Ascending aorta (tissue), 2 donors: ENCODE results near the gene CREB5. TPM values are rescaled to one million over a fixed set of nuclear protein-coding genes. Genes with fewer than 3 reads are reported as not detected.

Source experiments
- DNase-seq, 2 donors: peaks; one replicate each; pipeline ENCODE4 v3.0.0-alpha.2; 2019; ENCODE audit warnings: low spot score in 2 of 2
- H3K27ac ChIP-seq, 2 donors: fragments of 200-600 bp; sonication (generic); one replicate each; pipeline ENCODE4 v1.5.1; 2016 to 2017; ENCODE audit warnings: mild to moderate bottlenecking in 1 of 2
- H3K27me3 ChIP-seq: fragments of 200-600 bp; sonication (generic); one replicate; pipeline ENCODE4 v1.5.1; 2017
- H3K36me3 ChIP-seq, 2 donors: fragments of 200-600 bp; sonication (generic); one replicate each; pipeline ENCODE4 v1.5.1; 2016
- H3K4me1 ChIP-seq, 2 donors: fragments of 200-600 bp; sonication (generic); one replicate each; pipeline ENCODE4 v1.5.1; 2016 to 2017; ENCODE audit warnings: mild to moderate bottlenecking in 1 of 2
- H3K4me3 ChIP-seq, 2 donors: fragments of 200-600 bp; sonication (generic); one replicate each; pipeline ENCODE4 v1.5.1; 2016 to 2017; ENCODE audit warnings: mild to moderate bottlenecking in 1 of 2
- H3K9me3 ChIP-seq, 2 donors: fragments of 200-600 bp; sonication (generic); one replicate each; pipeline ENCODE4 v1.5.1; 2016
- CTCF ChIP-seq, 3 experiments: fragments of 200-600 bp in 2 of 3; fragments of 450-650 bp in 1 of 3; sonication (generic) in 2 of 3; IDR thresholded peaks; one replicate each; pipeline ENCODE4 v1.5.1; 2016 to 2019; ENCODE audit warnings: antibody characterized with exemption in 3 of 3, mild to moderate bottlenecking in 1 of 3, moderate library complexity in 1 of 3
- intact Hi-C: fragments of 100-400 bp; cut with DNase I; formaldehyde crosslinking; loops from one replicate; pipeline ENCODE4 v1.15.1; 2023
- total RNA-seq: library from RNA; depleted of rRNA; stranded (reverse); fragments of >200 nt; gene quantifications from one replicate; pipeline ENCODE4 v1.1.0, GENCODE V29; 2016

Gene CREB5
- total RNA-seq, 1 donor from 2014 or later: 143 TPM

DNA sequence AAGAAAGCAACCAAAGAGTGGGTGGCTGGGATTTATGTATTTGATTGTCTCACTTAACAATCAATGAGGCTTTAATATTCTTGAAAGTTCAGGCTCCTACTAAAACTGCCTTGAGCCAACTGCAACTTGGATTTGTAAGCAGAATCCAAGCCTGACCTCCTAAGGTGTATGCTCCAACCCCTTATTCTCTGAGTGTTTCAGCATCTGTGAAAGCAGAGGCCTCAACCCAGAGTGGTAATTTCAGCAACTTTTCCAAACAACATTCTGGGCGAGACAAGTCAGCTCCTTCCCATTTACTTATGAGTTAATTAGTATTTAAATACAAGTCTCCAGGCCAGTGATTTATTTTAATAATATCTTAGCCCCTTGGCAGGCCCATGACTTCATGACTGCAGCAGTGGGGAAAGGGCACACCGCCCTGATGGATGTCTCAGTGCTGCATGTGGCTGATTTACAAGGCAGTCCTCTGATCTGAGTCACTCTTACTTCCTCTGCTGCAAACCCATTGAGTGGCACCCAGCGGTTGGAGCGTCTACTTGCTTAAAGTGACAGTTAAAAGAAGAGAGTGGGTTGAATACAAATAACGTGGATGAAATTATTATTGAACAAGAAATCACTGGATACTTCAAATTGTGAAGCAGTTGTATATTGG lies 336.7 kb downstream of the CREB5 start:
- no peaks in the 10 kb centered on the region for H3K36me3 ChIP-seq
- no peaks in the 10 kb centered on the region for H3K9me3 ChIP-seq
- intact Hi-C loops: no loop called here
- no peak overlapping the region for H3K27ac ChIP-seq
- H3K27me3 ChIP-seq: no peaks in the 10 kb centered on the region
- no peak overlapping the region for H3K4me3 ChIP-seq
- peak in 1 of 2 donors; percentile 67 for DNase-seq
- TF ChIP-seq CTCF (IDR thresholded peaks at IDR 0.05): no peak
- H3K4me1 ChIP-seq: no peaks in the 10 kb centered on the region

DNA sequence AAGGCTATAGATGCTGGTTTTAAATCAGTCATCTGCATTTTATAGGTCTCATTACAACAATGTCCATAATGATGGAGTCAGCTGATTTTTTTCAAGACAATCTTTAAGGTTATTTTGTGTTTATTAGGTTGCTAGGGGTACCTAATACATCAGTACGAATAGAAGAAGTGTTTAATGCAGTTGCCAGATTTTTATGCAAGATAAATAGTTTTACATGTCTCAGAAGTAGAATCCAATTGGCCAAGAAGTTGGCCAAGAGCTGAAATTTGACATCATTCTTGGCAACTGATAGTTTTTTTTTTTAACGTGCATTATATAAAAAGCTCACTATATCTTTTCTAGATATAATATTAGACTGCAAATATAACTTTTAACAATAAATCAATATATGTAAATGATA lies 337.3 kb downstream of the CREB5 start:
- Histone ChIP-seq H3K4me1 (no peaks in the 10 kb centered on the region), H3K27ac (no peak overlapping the region), H3K4me3 (no peak overlapping the region), H3K27me3 (no peaks in the 10 kb centered on the region), H3K9me3 (no peaks in the 10 kb centered on the region), H3K36me3 (no peaks in the 10 kb centered on the region)
- intact Hi-C loops: no loop called here
- no peak for DNase-seq
- no peak for TF ChIP-seq CTCF (IDR thresholded peaks at IDR 0.05)

DNA sequence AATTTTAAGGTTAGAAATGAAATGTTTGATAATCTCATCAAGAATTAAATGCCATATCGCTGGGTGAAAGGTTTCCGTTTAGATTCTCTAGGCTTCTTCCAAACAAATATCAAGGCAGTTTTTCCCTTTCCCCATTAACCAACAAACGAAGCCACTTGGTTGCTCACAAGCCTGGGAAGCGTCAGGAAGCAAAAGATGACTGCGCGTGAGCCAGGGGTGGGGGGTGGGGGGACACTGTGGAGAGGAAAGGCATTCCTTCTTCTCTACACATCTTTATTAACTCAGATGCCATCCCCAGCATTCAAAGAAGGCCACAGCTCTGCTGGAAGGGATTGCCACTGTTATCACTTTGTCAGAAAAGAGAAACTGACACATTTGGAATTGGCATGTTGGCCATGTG lies 338.7 kb downstream of the CREB5 start:
- no peaks in the 10 kb centered on the region for H3K36me3 ChIP-seq
- DNase-seq: no peak
- no peak overlapping the region for H3K4me3 ChIP-seq
- no peaks in the 10 kb centered on the region for H3K9me3 ChIP-seq
- H3K27ac ChIP-seq: no peak overlapping the region
- H3K4me1 ChIP-seq: no peaks in the 10 kb centered on the region
- intact Hi-C loops: no loop called here
- H3K27me3 ChIP-seq: no peaks in the 10 kb centered on the region
- no peak for TF ChIP-seq CTCF (IDR thresholded peaks at IDR 0.05)

DNA sequence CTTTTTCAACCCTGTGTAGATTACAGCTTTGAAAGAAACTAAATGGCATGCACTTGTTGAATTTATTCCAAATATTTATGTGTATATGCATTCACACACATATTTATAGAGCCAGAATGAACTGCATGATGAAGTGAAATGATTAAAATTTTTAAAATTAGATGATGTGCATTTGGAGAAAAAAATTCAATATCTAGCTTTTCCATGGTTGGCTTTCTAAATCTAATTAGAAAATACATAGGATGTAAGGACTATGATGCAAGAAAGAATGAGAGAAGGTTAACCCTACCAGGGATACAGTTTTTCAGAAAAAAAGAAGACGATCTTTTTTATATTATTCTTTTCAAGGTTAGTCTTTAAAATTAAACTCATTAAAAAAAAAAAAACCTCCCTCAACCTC lies 341.3 kb downstream of the CREB5 start:
- H3K4me1 ChIP-seq: no peaks in the 10 kb centered on the region
- no peak overlapping the region for H3K27ac ChIP-seq
- TF ChIP-seq CTCF (IDR thresholded peaks at IDR 0.05): no peak
- DNase-seq: no peak
- intact Hi-C loops: no loop called here
- H3K9me3 ChIP-seq: no peaks in the 10 kb centered on the region
- no peaks in the 10 kb centered on the region for H3K36me3 ChIP-seq
- H3K27me3 ChIP-seq: no peaks in the 10 kb centered on the region
- H3K4me3 ChIP-seq: no peak overlapping the region

DNA sequence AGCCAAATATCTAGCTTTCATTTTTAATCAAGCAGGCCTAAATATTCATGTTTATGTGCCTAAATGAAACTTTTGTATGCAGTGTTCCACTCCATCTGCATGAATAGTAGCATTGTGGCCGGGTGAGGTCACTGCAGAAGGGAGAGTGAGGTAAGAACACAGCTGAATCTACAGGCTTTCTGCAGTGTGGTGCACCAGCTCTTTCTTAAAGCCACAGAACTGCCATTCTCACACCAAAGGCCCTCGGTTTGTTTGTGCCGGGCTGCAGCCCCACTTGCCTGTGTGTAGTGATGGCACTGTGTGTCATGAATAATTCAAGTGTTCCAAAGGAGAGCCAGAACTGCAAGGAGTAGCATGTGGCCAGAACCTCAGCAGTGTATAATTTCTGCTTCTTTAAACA lies 341.7 kb downstream of the CREB5 start:
- Histone ChIP-seq H3K36me3 (no peaks in the 10 kb centered on the region), H3K27me3 (no peaks in the 10 kb centered on the region), H3K4me1 (no peaks in the 10 kb centered on the region), H3K27ac (no peak overlapping the region), H3K9me3 (no peaks in the 10 kb centered on the region), H3K4me3 (no peak overlapping the region)
- intact Hi-C loops: no loop called here
- no peak for TF ChIP-seq CTCF (IDR thresholded peaks at IDR 0.05)
- DNase-seq: no peak

DNA sequence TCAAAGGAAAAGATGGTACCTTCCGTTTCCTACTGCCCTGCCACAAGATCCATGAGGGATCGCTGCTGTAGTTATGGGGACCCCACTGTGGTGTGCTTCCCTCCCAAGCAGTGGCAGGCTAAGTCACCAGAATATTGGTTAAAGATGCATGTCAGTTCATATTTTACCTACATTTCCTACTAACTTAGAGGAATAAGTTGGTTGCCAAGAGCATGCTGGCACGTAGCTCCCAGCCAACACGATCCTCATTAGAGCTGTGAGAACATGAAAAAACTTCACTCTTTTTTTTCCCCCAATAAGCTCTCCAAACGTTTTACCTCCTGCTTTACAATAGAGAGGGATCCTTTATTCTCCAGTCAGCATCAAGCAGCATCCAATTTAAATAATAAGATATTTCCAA lies 342.1 kb downstream of the CREB5 start:
- no peak overlapping the region for H3K4me3 ChIP-seq
- DNase-seq: no peak
- H3K4me1 ChIP-seq: no peaks in the 10 kb centered on the region
- H3K9me3 ChIP-seq: no peaks in the 10 kb centered on the region
- no peak overlapping the region for H3K27ac ChIP-seq
- intact Hi-C loops: no loop called here
- H3K27me3 ChIP-seq: no peaks in the 10 kb centered on the region
- TF ChIP-seq CTCF (IDR thresholded peaks at IDR 0.05): no peak
- no peaks in the 10 kb centered on the region for H3K36me3 ChIP-seq
